Caco-2 (cell line): ENCODE data around the gene AMBP. TPM values are rescaled to one million over a fixed set of nuclear protein-coding genes. Genes with fewer than 3 reads are reported as not detected.

Source experiments
- BruUV-seq: library from RNA; stranded (reverse); fragments of 400-500 nt; replicated peaks from 2 replicates; lab custom pipeline; 2021; lab: Mats Ljungman, UMichigan
- CTCF ChIA-PET: fragments of 300-600 bp; sonication (Branson Sonifier 250); formaldehyde crosslinking; loops from one replicate; lab custom pipeline; 2022; ENCODE audit warnings: antibody characterized with exemption; lab: Charles Lee
- POLR2A ChIA-PET: fragments of 300-600 bp; sonication (Branson Sonifier 250); formaldehyde crosslinking; loops from one replicate; lab custom pipeline; 2022; ENCODE audit warnings: antibody characterized with exemption; lab: Charles Lee
- DNase-seq, 2 experiments: peaks; one replicate each; pipeline versions ENCODE4 v3.0.0 to v3.0.0-alpha.2; 2020 to 2022
- H3K27me3 ChIP-seq: replicated peaks from 2 replicates; pipeline ENCODE4 v1.6.0; 2011; ENCODE audit warnings: low read length; ENCODE audit not compliant: control insufficient read depth, insufficient read depth
- H3K36me3 ChIP-seq: 2 replicates; pipeline ENCODE4 v1.5.1; 2011; ENCODE audit warnings: low read length; ENCODE audit not compliant: control insufficient read depth, insufficient read depth
- H3K4me1 ChIP-seq: fragments of 250-450 bp; sonication (Bioruptor Pico); 2 replicates; pipeline ENCODE4 v1.5.1; 2020; ENCODE audit warnings: mild to moderate bottlenecking
- H3K4me3 ChIP-seq: 2 replicates; pipeline ENCODE4 v1.5.1; 2011; ENCODE audit warnings: low read depth, mild to moderate bottlenecking, control low read depth, low read length
- H3K9me3 ChIP-seq: fragments of 250-450 bp; sonication (Bioruptor Pico); 2 replicates; pipeline ENCODE4 v1.5.1; 2020; ENCODE audit warnings: mild to moderate bottlenecking, moderate library complexity
- H3K27ac Mint-ChIP-seq: one replicate; pipeline ENCODE4 v1.8.0; 2022; ENCODE audit warnings: mixed read lengths; ENCODE audit not compliant: unreplicated experiment
- H3K27me3 Mint-ChIP-seq: one replicate; pipeline ENCODE4 v1.8.0; 2022; ENCODE audit warnings: mixed read lengths; ENCODE audit not compliant: insufficient read depth, unreplicated experiment
- H3K36me3 Mint-ChIP-seq: one replicate; pipeline ENCODE4 v1.8.0; 2022; ENCODE audit warnings: mild to moderate bottlenecking, mixed read lengths; ENCODE audit not compliant: insufficient read depth, unreplicated experiment
- H3K4me1 Mint-ChIP-seq: one replicate; pipeline ENCODE4 v1.8.0; 2022; ENCODE audit warnings: low read depth, mixed read lengths; ENCODE audit not compliant: unreplicated experiment
- H3K4me3 Mint-ChIP-seq: one replicate; pipeline ENCODE4 v1.8.0; 2022; ENCODE audit warnings: mild to moderate bottlenecking, moderate library complexity, mixed read lengths; ENCODE audit not compliant: unreplicated experiment
- H3K9me3 Mint-ChIP-seq: one replicate; pipeline ENCODE4 v1.8.0; 2022; ENCODE audit warnings: mixed read lengths; ENCODE audit not compliant: unreplicated experiment
- intact Hi-C: fragments of 100-400 bp; cut with micrococcal nuclease; formaldehyde crosslinking; loops from one replicate; pipeline ENCODE4 v1.10.0; 2022; ENCODE audit not compliant: unreplicated experiment
- total RNA-seq: library from RNA; stranded (reverse); gene quantifications from 2 replicates; pipeline ENCODE4 v1.2.3, GENCODE V29; 2022
- TF ChIP-seq, protein P1 (sequence below), 2 experiments: fragments of 200-600 bp in 1 of 2; IDR thresholded peaks; 1 replicate in 1 of 2; 2 replicates in 1 of 2; pipeline versions ENCODE4 v1.5.1 to v1.8.0; 2011 to 2022; ENCODE audit warnings: antibody characterized with exemption in 1 of 2, control low read depth in 1 of 2, inconsistent platforms in 1 of 2, low read depth in 1 of 2, low read length in 1 of 2, mild to moderate bottlenecking in 1 of 2, moderate library complexity in 1 of 2; ENCODE audit not compliant: insufficient read depth in 1 of 2, severe bottlenecking in 1 of 2, unreplicated experiment in 1 of 2

The AMBP gene
- total RNA-seq, 1 experiment from 2014 or later, result 2.2 TPM

DNA sequence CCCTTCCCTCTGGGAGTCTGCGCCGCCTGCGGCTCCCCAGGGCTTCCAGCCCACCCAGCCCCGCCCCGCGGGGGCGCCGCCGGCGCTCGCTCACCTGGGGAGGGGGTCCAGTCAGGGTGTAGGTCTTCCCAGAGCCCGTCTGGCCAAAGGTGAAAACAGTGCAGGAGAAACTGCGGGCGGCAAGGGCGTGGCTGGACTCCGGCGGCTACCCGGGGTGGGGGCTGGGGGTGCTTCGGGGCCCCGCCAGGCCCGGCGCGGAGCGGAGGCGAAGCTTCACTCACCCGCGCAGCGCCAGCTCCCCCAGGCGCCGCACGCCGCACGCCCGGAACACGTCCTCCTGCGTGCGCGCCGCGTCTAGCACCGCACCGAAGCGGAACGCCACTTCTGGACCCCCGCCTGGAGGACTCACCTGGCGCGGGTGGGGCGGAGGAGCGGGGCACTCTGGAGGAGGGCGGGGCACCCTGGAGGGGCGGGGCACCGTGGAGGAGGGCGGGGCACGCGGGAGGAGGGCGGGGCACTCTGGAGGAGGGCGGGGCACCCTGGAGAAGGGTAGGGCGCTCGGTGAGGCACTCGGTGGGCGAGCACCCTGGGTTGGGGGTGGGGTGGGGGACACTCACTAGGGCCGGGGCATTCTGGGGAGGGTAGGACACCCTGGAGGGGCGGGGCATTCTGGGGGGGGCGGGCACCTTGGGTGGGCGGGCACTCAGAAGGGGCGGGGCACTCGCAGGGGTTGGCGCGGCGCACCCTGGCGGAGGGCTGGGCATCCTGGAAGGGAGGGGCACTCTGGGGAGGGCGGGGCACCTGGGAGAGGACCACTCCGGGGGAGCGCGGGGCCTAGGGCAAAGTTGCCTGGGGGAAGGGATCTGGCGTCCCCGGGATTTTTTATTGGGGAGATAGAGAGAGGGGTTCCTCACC, 20.2 kb upstream of the AMBP start:
- intact Hi-C loops, result loop anchor here (1.0 kb wide), 1 partner anchor 16 kb away; no protein-coding TSS in a partner anchor
- peaks cover 19% of the 10 kb centered on the region for H3K4me1 Mint-ChIP-seq
- CTCF ChIA-PET, result interaction anchor here (0.6 to 3.2 kb wide), 4 partner anchors 10 to 57 kb away, joined by 3 to 40 read pairs (median 20); no protein-coding TSS in a partner anchor
- peaks cover 13% of the 10 kb centered on the region for H3K9me3 ChIP-seq
- H3K27me3 ChIP-seq, result no peaks in the 10 kb centered on the region
- H3K4me3 ChIP-seq, result peak overlapping the region; percentile 55
- BruUV-seq, result no TSS peak
- peak overlapping the region; percentile 94 for H3K4me3 Mint-ChIP-seq
- H3K36me3 Mint-ChIP-seq, result peaks cover 7% of the 10 kb centered on the region
- H3K36me3 ChIP-seq, result peaks cover 12% of the 10 kb centered on the region
- DNase-seq, result peak; percentile 84 to 94
- peak overlapping the region; percentile 86 for H3K27ac Mint-ChIP-seq
- H3K9me3 Mint-ChIP-seq, result peaks cover 17% of the 10 kb centered on the region
- POLR2A ChIA-PET, result no interaction called here
- peaks cover 26% of the 10 kb centered on the region for H3K4me1 ChIP-seq
- TF ChIP-seq, protein P1, sequence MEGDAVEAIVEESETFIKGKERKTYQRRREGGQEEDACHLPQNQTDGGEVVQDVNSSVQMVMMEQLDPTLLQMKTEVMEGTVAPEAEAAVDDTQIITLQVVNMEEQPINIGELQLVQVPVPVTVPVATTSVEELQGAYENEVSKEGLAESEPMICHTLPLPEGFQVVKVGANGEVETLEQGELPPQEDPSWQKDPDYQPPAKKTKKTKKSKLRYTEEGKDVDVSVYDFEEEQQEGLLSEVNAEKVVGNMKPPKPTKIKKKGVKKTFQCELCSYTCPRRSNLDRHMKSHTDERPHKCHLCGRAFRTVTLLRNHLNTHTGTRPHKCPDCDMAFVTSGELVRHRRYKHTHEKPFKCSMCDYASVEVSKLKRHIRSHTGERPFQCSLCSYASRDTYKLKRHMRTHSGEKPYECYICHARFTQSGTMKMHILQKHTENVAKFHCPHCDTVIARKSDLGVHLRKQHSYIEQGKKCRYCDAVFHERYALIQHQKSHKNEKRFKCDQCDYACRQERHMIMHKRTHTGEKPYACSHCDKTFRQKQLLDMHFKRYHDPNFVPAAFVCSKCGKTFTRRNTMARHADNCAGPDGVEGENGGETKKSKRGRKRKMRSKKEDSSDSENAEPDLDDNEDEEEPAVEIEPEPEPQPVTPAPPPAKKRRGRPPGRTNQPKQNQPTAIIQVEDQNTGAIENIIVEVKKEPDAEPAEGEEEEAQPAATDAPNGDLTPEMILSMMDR (IDR thresholded peaks at IDR 0.05; ENCODE audit: insufficient read depth in 1 of 2, low read depth in 1 of 2, low read length in 1 of 2, severe bottlenecking in 1 of 2, unreplicated experiment in 1 of 2), result peak in 1 of 2 experiments; percentile 31
- H3K27me3 Mint-ChIP-seq, result no peaks in the 10 kb centered on the region

DNA sequence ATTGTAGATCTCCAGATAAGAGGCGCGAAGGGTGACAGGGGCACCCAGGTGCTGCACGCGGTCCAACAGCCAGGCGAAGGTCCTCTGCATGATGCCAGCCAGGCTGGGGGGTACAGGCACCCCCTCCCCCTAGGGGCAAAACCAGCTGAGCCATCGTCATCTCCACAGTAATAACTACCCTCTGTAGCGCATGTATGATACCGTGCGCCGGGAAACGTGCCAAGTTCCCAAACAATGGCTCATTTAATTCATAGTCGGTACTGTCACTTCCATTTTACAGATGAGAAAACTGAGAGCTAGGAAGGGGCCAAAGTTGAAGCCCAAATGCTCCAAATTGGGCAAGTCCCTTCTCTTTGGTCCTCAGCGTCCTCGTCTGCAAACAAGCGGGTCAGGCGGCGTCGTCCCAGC, 19.5 kb upstream of the AMBP start:
- Histone ChIP-seq H3K9me3 (peaks cover 6% of the 10 kb centered on the region), H3K4me1 (peaks cover 26% of the 10 kb centered on the region), H3K36me3 (peaks cover 14% of the 10 kb centered on the region), H3K27me3 (no peaks in the 10 kb centered on the region), H3K4me3 (peak overlapping the region; percentile 55)
- Mint-ChIP-seq H3K27ac (no peak overlapping the region), H3K36me3 (peaks cover 7% of the 10 kb centered on the region), H3K4me1 (peaks cover 19% of the 10 kb centered on the region), H3K27me3 (no peaks in the 10 kb centered on the region), H3K9me3 (peaks cover 12% of the 10 kb centered on the region), H3K4me3 (peak overlapping the region; percentile 94)
- TF ChIP-seq, protein P1 (IDR thresholded peaks at IDR 0.05; ENCODE audit: insufficient read depth in 1 of 2, low read depth in 1 of 2, low read length in 1 of 2, severe bottlenecking in 1 of 2, unreplicated experiment in 1 of 2), result no peak
- no peak for DNase-seq
- BruUV-seq, result TSS peak; percentile 35
- intact Hi-C loops, result loop anchor here (1.0 kb wide), 1 partner anchor 15 kb away; no protein-coding TSS in a partner anchor
- ChIA-PET CTCF (interaction anchor here (0.6 to 3.2 kb wide), 3 partner anchors 11 to 53 kb away, joined by 3 to 40 read pairs (median 37); no protein-coding TSS in a partner anchor), POLR2A (no interaction called here)

DNA sequence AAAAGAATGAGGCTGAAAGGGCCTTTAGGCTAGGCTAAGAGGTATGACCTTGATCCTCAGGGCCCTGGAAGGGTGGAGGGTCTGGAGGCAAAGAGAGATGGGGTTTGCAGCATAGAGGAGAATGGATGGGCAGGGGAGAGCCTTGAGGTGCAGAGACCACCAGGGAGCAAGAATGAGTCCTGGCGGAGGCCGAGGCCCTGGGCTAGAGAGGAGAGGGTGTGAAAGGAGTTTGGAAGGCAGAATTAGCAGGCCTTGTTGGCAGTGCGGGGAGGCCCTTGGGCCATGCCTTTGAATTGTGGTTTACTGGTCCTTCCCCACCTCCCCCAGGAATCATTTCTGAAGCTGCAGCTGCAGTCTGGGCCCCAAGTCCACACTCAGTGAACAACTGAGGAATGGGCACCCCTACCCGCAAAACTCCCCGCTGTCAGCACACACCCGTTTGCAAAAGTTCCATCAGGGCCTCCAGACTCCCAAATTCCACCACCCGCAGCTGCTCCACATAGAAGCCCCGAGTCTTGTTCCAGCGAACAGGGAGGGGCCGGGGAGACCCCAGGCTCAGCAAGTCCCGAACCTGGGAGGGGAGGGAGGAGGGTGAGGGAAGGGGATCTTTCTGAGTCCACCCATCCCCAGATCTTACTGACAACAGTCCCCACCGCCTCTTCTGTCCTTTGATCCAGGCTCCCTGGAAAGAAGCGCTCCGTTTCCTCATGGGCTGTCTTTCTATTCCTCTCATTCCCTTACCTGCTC, 18.9 kb upstream of the AMBP start:
- peaks cover 7% of the 10 kb centered on the region for H3K36me3 Mint-ChIP-seq
- CTCF ChIA-PET, result no interaction called here
- H3K27me3 ChIP-seq, result no peaks in the 10 kb centered on the region
- no peak for DNase-seq
- no peaks in the 10 kb centered on the region for H3K27me3 Mint-ChIP-seq
- no TSS peak for BruUV-seq
- peaks cover 19% of the 10 kb centered on the region for H3K4me1 Mint-ChIP-seq
- H3K9me3 ChIP-seq, result peaks cover 3% of the 10 kb centered on the region; the same call in 1 of the 2 replicates
- peak overlapping the region; percentile 94 for H3K4me3 Mint-ChIP-seq
- TF ChIP-seq, protein P1 (IDR thresholded peaks at IDR 0.05; ENCODE audit: insufficient read depth in 1 of 2, low read depth in 1 of 2, low read length in 1 of 2, severe bottlenecking in 1 of 2, unreplicated experiment in 1 of 2), result no peak
- intact Hi-C loops, result no loop called here
- peaks cover 7% of the 10 kb centered on the region for H3K9me3 Mint-ChIP-seq
- H3K4me1 ChIP-seq, result peaks cover 26% of the 10 kb centered on the region
- H3K36me3 ChIP-seq, result peaks cover 16% of the 10 kb centered on the region
- H3K4me3 ChIP-seq, result peak overlapping the region; percentile 55
- no peak overlapping the region for H3K27ac Mint-ChIP-seq
- POLR2A ChIA-PET, result no interaction called here
